ENCODE results near the gene NOC2L.
"Not testable (repeated sequence)": the region's sequence is repeated elsewhere in the genome, so short reads cannot be mapped to it uniquely, and the experiment has no call there.

Gene NOC2L

GRCh38 chr1:963746-964525, 4.9 kb upstream of the NOC2L start:
- in situ Hi-C loops (cut with MboI; ENCODE audit: low sequenced_read_pairs), result no loop called here

GRCh38 chr1:963301-963651, 4.2 kb upstream of the NOC2L start:
- in situ Hi-C loops (cut with MboI; ENCODE audit: low sequenced_read_pairs), result no loop called here

- in situ Hi-C loops (cut with MboI; ENCODE audit: low sequenced_read_pairs), result no loop called here
Observed at GRCh38 chr1:962381-963300, 3.6 kb upstream of the NOC2L start.

GRCh38 chr1:961132-961669, 2.1 kb upstream of the NOC2L start:
- in situ Hi-C loops (cut with MboI; ENCODE audit: low sequenced_read_pairs), result no loop called here

GRCh38 chr1:960363-961131, 1.5 kb upstream of the NOC2L start, which contains the start of gene KLHL17:
Gene KLHL17 (plus strand): TSS chr1:960584. CDS start chr1:960694, 110 bp downstream.
- in situ Hi-C loops (cut with MboI; ENCODE audit: low sequenced_read_pairs), result no loop called here

GRCh38 chr1:959731-960362, 791 bp upstream of the NOC2L start:
- in situ Hi-C loops (cut with MboI; ENCODE audit: low sequenced_read_pairs), result no loop called here

GRCh38 chr1:956636-957035, 2.4 kb downstream of the NOC2L start:
- in situ Hi-C loops (cut with MboI; ENCODE audit: low sequenced_read_pairs), result no loop called here

GRCh38 chr1:955474-955873, 3.6 kb downstream of the NOC2L start:
- in situ Hi-C loops (cut with MboI; ENCODE audit: low sequenced_read_pairs), result no loop called here

GRCh38 chr1:954927-955326, 4.1 kb downstream of the NOC2L start:
- in situ Hi-C loops (cut with MboI; ENCODE audit: low sequenced_read_pairs), result no loop called here

GRCh38 chr1:953524-954320, 5.3 kb downstream of the NOC2L start:
- in situ Hi-C loops (cut with MboI; ENCODE audit: low sequenced_read_pairs), result no loop called here

- in situ Hi-C loops (cut with MboI; ENCODE audit: low sequenced_read_pairs), result no loop called here
Observed at GRCh38 chr1:952603-953002, 6.5 kb downstream of the NOC2L start.

GRCh38 chr1:952201-952600, 6.9 kb downstream of the NOC2L start:
- in situ Hi-C loops (cut with MboI; ENCODE audit: low sequenced_read_pairs), result no loop called here

- in situ Hi-C loops (cut with MboI; ENCODE audit: low sequenced_read_pairs), result no loop called here
Observed at GRCh38 chr1:951364-951763, 7.7 kb downstream of the NOC2L start.

- in situ Hi-C loops (cut with MboI; ENCODE audit: low sequenced_read_pairs), result no loop called here
Observed at GRCh38 chr1:950881-951280, 8.2 kb downstream of the NOC2L start.

- in situ Hi-C loops (cut with MboI; ENCODE audit: low sequenced_read_pairs), result no loop called here
Observed at GRCh38 chr1:950268-950667, 8.8 kb downstream of the NOC2L start.

- in situ Hi-C loops (cut with MboI; ENCODE audit: low sequenced_read_pairs), result no loop called here
Observed at GRCh38 chr1:947958-948357, 11.1 kb downstream of the NOC2L start.

- in situ Hi-C loops (cut with MboI; ENCODE audit: low sequenced_read_pairs), result not testable (repeated sequence)
Observed at GRCh38 chr1:946811-947210, 12.2 kb downstream of the NOC2L start.

- in situ Hi-C loops (cut with MboI; ENCODE audit: low sequenced_read_pairs), result no loop called here
Observed at GRCh38 chr1:945688-946556, 13.1 kb downstream of the NOC2L start.
